ENCODE results near the gene CA12. TPM values are rescaled to one million over a fixed set of nuclear protein-coding genes. Genes with fewer than 3 reads are reported as not detected.

CA12 gene
- total and polyA plus RNA-seq, 2 donors (not counting 3 experiments of a cell fraction or from before 2014, with no cell fraction given) = 1.1 to 5.9 TPM

GRCh38 chr15:63425426-63425985, 43.9 kb upstream of the CA12 start:
- POLR2A ChIA-PET = no interaction called here
- no peaks in the 10 kb centered on the region for H3K27me3 ChIP-seq (ENCODE audit: control insufficient read depth in 2 of 2, insufficient read depth in 2 of 2, low read length in 2 of 2)
- no peak overlapping the region for H3K9ac ChIP-seq (replicated peaks; ENCODE audit: extremely low read depth, insufficient read depth, low read length)
- DNase-seq (ENCODE audit: low read depth, low spot score) (no peak), FAIRE-seq (no peak)
- H3K4me3 ChIP-seq (replicated peaks in 1 of 3; ENCODE audit: insufficient read depth in 1 of 3, low read depth in 1 of 3, low read length in 3 of 3) = no peak overlapping the region
- no peaks in the 10 kb centered on the region for H3K9me1 ChIP-seq (replicated peaks; ENCODE audit: control insufficient read depth, extremely low read depth, insufficient read depth, low read length)
- H3K79me2 ChIP-seq (ENCODE audit: control insufficient read depth, insufficient read depth, low read length) = no peaks in the 10 kb centered on the region
- H3K4me2 ChIP-seq (ENCODE audit: insufficient read depth, low read length) = no peak overlapping the region
- no peak overlapping the region for H3K27ac ChIP-seq (ENCODE audit: insufficient read depth, low read depth, low read length)
- BruUV-seq (replicated peaks) = no TSS peak
- dilution Hi-C loops (cut with MboI; ENCODE audit: extremely low pct_ligation_motif_present, low sequenced_read_pairs) (no loop called here), intact Hi-C loops (cut with micrococcal nuclease) (no loop called here)
- no peaks in the 10 kb centered on the region for H3K36me3 ChIP-seq (ENCODE audit: control insufficient read depth in 2 of 2, extremely low read depth in 1 of 2, insufficient read depth in 2 of 2, low read length in 2 of 2)
- TF ChIP-seq POLR2A (IDR thresholded peaks at IDR 0.05; ENCODE audit: low read depth, low read length) (no peak), MYC (IDR thresholded peaks at IDR 0.05; ENCODE audit: low read depth, low read length) (no peak), CTCF (IDR thresholded peaks at IDR 0.05; ENCODE audit: extremely low read depth in 1 of 2, insufficient read depth in 1 of 2, low read depth in 1 of 2, low read length in 2 of 2) (no peak), FOS (IDR thresholded peaks at IDR 0.05; ENCODE audit: borderline replicate concordance, insufficient read depth, low read length) (no peak), JUN (IDR thresholded peaks at IDR 0.05; ENCODE audit: borderline replicate concordance, insufficient read depth, insufficient read length, low read depth) (no peak), POLR2AphosphoS5 (IDR thresholded peaks at IDR 0.05; ENCODE audit: insufficient read depth, low read depth, low read length) (no peak), EZH2 (IDR thresholded peaks at IDR 0.05; ENCODE audit: borderline replicate concordance, low read depth, low read length, severe bottlenecking) (no peak), MAX (IDR thresholded peaks at IDR 0.05; ENCODE audit: insufficient read depth, insufficient read length) (no peak), GATA2 (IDR thresholded peaks at IDR 0.05; ENCODE audit: insufficient read depth, insufficient read length, low read depth, low read length) (no peak)
- no peaks in the 10 kb centered on the region for H4K20me1 ChIP-seq (replicated peaks; ENCODE audit: control insufficient read depth, extremely low read depth, insufficient read depth, low read length)
- CTCF ChIA-PET = no interaction called here
- H2AFZ ChIP-seq (ENCODE audit: low read depth, low read length) = no peak overlapping the region
- H3K9me3 ChIP-seq (replicated peaks; ENCODE audit: control insufficient read depth, insufficient read depth, low read length) = no peaks in the 10 kb centered on the region
- H3K4me1 ChIP-seq (ENCODE audit: control insufficient read depth, extremely low read depth, insufficient read depth, low read length) = no peaks in the 10 kb centered on the region

All from endothelial cell of umbilical vein (primary cell).